Measurements from ENCODE around the gene CTAG1A. TPM values are rescaled to one million over a fixed set of nuclear protein-coding genes. Genes with fewer than 3 reads are reported as not detected.

Gene CTAG1A
- total and polyA plus RNA-seq, 2 experiments from 2014 or later, result not detected

GRCh38 chrX:154605566-154605965, 20.6 kb downstream of the CTAG1A start:
- ATAC-seq (no peak), DNase-seq (ENCODE audit: low spot score) (no peak)
- Histone ChIP-seq H3F3A (replicated peaks; ENCODE audit: low read depth) (no peaks in the 10 kb centered on the region), H3K27me3 (ENCODE audit: insufficient read depth) (no peaks in the 10 kb centered on the region), H3K4me3 (no peak overlapping the region), H4K20me1 (replicated peaks; ENCODE audit: insufficient read depth) (no peaks in the 10 kb centered on the region), H3K36me3 (ENCODE audit: insufficient read depth) (no peaks in the 10 kb centered on the region), H3K27ac (ENCODE audit: low read depth) (no peak overlapping the region), H3K79me2 (replicated peaks; ENCODE audit: insufficient read depth) (no peaks in the 10 kb centered on the region), H3K9me2 (ENCODE audit: insufficient read depth) (no peaks in the 10 kb centered on the region), H2AFZ (no peak overlapping the region), H3K4me1 (ENCODE audit: insufficient read depth) (no peaks in the 10 kb centered on the region), H3K4me2 (no peak overlapping the region)
- no peak for TF ChIP-seq ZNF331 (CRISPR knock-in tag; IDR thresholded peaks at IDR 0.05; ENCODE audit: low read depth)
- TF ChIP-seq STAT1 (IDR thresholded peaks at IDR 0.05; ENCODE audit: unreplicated experiment), result no peak
- TF ChIP-seq ETS1 (IDR thresholded peaks at IDR 0.05), result no peak
- TF ChIP-seq CTCF (conservative IDR thresholded peaks at IDR 0.05; ENCODE audit: low read depth in 2 of 2), result no peak
- no peak for TF ChIP-seq POLR2AphosphoS5 (IDR thresholded peaks at IDR 0.05; ENCODE audit: low read depth)
- H3K4me1 Mint-ChIP-seq, result peaks cover 31% of the 10 kb centered on the region
- peaks cover under 1% of the 10 kb centered on the region for H3K27me3 Mint-ChIP-seq (ENCODE audit: insufficient read depth, low read depth, poor library complexity)
- no peak overlapping the region for H3K4me3 Mint-ChIP-seq
- no peaks in the 10 kb centered on the region for H3K9me3 Mint-ChIP-seq
- no peak overlapping the region for H3K27ac Mint-ChIP-seq
- H3K36me3 Mint-ChIP-seq (ENCODE audit: low read depth), result no peaks in the 10 kb centered on the region

- no peaks in the 10 kb centered on the region for H3K9me2 ChIP-seq (ENCODE audit: insufficient read depth)
- no peaks in the 10 kb centered on the region for H3K36me3 Mint-ChIP-seq (ENCODE audit: low read depth)
- ATAC-seq (no peak), DNase-seq (ENCODE audit: low spot score) (no peak)
- peaks cover 29% of the 10 kb centered on the region for H3K4me1 Mint-ChIP-seq
- H3K79me2 ChIP-seq (replicated peaks; ENCODE audit: insufficient read depth), result no peaks in the 10 kb centered on the region
- H3F3A ChIP-seq (replicated peaks; ENCODE audit: low read depth), result no peaks in the 10 kb centered on the region
- no peak overlapping the region for H3K4me3 Mint-ChIP-seq
- no peaks in the 10 kb centered on the region for H3K27me3 ChIP-seq (ENCODE audit: insufficient read depth)
- no peaks in the 10 kb centered on the region for H3K36me3 ChIP-seq (ENCODE audit: insufficient read depth)
- no peak overlapping the region for H2AFZ ChIP-seq
- H4K20me1 ChIP-seq (replicated peaks; ENCODE audit: insufficient read depth), result no peaks in the 10 kb centered on the region
- H3K27ac ChIP-seq (ENCODE audit: low read depth), result no peak overlapping the region
- no peak overlapping the region for H3K4me2 ChIP-seq
- no peaks in the 10 kb centered on the region for H3K9me3 Mint-ChIP-seq
- H3K4me1 ChIP-seq (ENCODE audit: insufficient read depth), result no peaks in the 10 kb centered on the region
- H3K27me3 Mint-ChIP-seq (ENCODE audit: insufficient read depth, low read depth, poor library complexity), result no peaks in the 10 kb centered on the region
- no peak overlapping the region for H3K27ac Mint-ChIP-seq
- no peak overlapping the region for H3K4me3 ChIP-seq
- no peak for TF ChIP-seq POLR2AphosphoS5 (IDR thresholded peaks at IDR 0.05; ENCODE audit: low read depth)
- no peak for TF ChIP-seq REST (IDR thresholded peaks at IDR 0.05; ENCODE audit: unreplicated experiment)
- no peak for TF ChIP-seq EZH2phosphoT487 (IDR thresholded peaks at IDR 0.05; ENCODE audit: unreplicated experiment)
- no peak for TF ChIP-seq STAT1 (IDR thresholded peaks at IDR 0.05; ENCODE audit: unreplicated experiment)
- TF ChIP-seq CREB1 (CRISPR knock-in tag; IDR thresholded peaks at IDR 0.05; ENCODE audit: low read depth), result no peak
- no peak for TF ChIP-seq ETS1 (IDR thresholded peaks at IDR 0.05)
- no peak for TF ChIP-seq JUNB (IDR thresholded peaks at IDR 0.05; ENCODE audit: unreplicated experiment)
- TF ChIP-seq CTCF (conservative IDR thresholded peaks at IDR 0.05; ENCODE audit: low read depth in 2 of 2), result no peak
- no peak for TF ChIP-seq EZH2 (IDR thresholded peaks at IDR 0.05; ENCODE audit: low read depth, unreplicated experiment)
Observed at GRCh38 chrX:154607370-154607769, 22.4 kb downstream of the CTAG1A start.

All from GM23338 (cell line).